Osteocyte (in vitro differentiated cells): ENCODE measurements around the gene KIAA1958. TPM values are rescaled to one million over a fixed set of nuclear protein-coding genes. Genes with fewer than 3 reads are reported as not detected.
"Not testable (repeated sequence)": the region's sequence is repeated elsewhere in the genome, so short reads cannot be mapped to it uniquely, and the experiment has no call there.

Experiments
- DNase-seq: peaks from one replicate; pipeline ENCODE4 v3.0.0; 2021; ENCODE audit warnings: mixed read lengths; ENCODE audit not compliant: unreplicated experiment; ENCODE audit errors: extremely low spot score
- H3K27ac Mint-ChIP-seq: one replicate; pipeline ENCODE4 v1.8.0; 2021; ENCODE audit warnings: mild to moderate bottlenecking, mixed read lengths; ENCODE audit not compliant: unreplicated experiment
- H3K27me3 Mint-ChIP-seq: one replicate; pipeline ENCODE4 v1.8.0; 2021; ENCODE audit warnings: mixed read lengths; ENCODE audit not compliant: unreplicated experiment
- H3K36me3 Mint-ChIP-seq: one replicate; pipeline ENCODE4 v1.8.0; 2021; ENCODE audit warnings: mixed read lengths; ENCODE audit not compliant: unreplicated experiment
- H3K4me1 Mint-ChIP-seq: one replicate; pipeline ENCODE4 v1.8.0; 2021; ENCODE audit warnings: mixed read lengths; ENCODE audit not compliant: unreplicated experiment
- H3K4me3 Mint-ChIP-seq: one replicate; pipeline ENCODE4 v1.8.0; 2021; ENCODE audit warnings: mild to moderate bottlenecking, moderate library complexity, mixed read lengths; ENCODE audit not compliant: unreplicated experiment
- H3K9me3 Mint-ChIP-seq: one replicate; pipeline ENCODE4 v1.8.0; 2021; ENCODE audit warnings: mixed read lengths; ENCODE audit not compliant: unreplicated experiment
- CTCF ChIP-seq: fragments of 200-600 bp; sonication (generic); IDR thresholded peaks from 2 replicates; pipeline ENCODE4 v1.5.0; 2021; ENCODE audit warnings: antibody characterized with exemption, mild to moderate bottlenecking, moderate library complexity
- total RNA-seq: library from RNA; stranded (reverse); gene quantifications from 2 replicates; pipeline ENCODE4 v1.2.1, GENCODE V29; 2021

KIAA1958 gene
- total RNA-seq, 1 donor from 2014 or later, result 4.9 TPM

- no peaks in the 10 kb centered on the region for H3K27me3 Mint-ChIP-seq
- H3K4me3 Mint-ChIP-seq, result no peak overlapping the region
- H3K36me3 Mint-ChIP-seq, result peaks cover 16% of the 10 kb centered on the region
- no peak for TF ChIP-seq CTCF
- peaks cover 8% of the 10 kb centered on the region for H3K9me3 Mint-ChIP-seq
- H3K4me1 Mint-ChIP-seq, result no peaks in the 10 kb centered on the region
- no peak overlapping the region for H3K27ac Mint-ChIP-seq
- DNase-seq, result no peak
Measured at GRCh38 chr9:112574008-112574407, 87.4 kb downstream of the KIAA1958 start.

- H3K36me3 Mint-ChIP-seq, result peaks cover 16% of the 10 kb centered on the region
- H3K27ac Mint-ChIP-seq, result no peak overlapping the region
- DNase-seq, result no peak
- no peaks in the 10 kb centered on the region for H3K27me3 Mint-ChIP-seq
- H3K4me3 Mint-ChIP-seq, result no peak overlapping the region
- TF ChIP-seq CTCF, result no peak
- peaks cover 8% of the 10 kb centered on the region for H3K9me3 Mint-ChIP-seq
- no peaks in the 10 kb centered on the region for H3K4me1 Mint-ChIP-seq
Measured at GRCh38 chr9:112575107-112575506, 88.5 kb downstream of the KIAA1958 start.

GRCh38 chr9:112581469-112582176 is 95.0 kb downstream of the KIAA1958 start:
- Mint-ChIP-seq H3K9me3 (no peaks in the 10 kb centered on the region), H3K4me1 (no peaks in the 10 kb centered on the region), H3K4me3 (no peak overlapping the region), H3K27me3 (no peaks in the 10 kb centered on the region), H3K36me3 (no peaks in the 10 kb centered on the region), H3K27ac (no peak overlapping the region)
- DNase-seq, result no peak
- TF ChIP-seq CTCF, result no peak

- DNase-seq, result no peak
- no peaks in the 10 kb centered on the region for H3K27me3 Mint-ChIP-seq
- H3K27ac Mint-ChIP-seq, result no peak overlapping the region
- no peaks in the 10 kb centered on the region for H3K36me3 Mint-ChIP-seq
- TF ChIP-seq CTCF, result no peak
- no peaks in the 10 kb centered on the region for H3K9me3 Mint-ChIP-seq
- no peaks in the 10 kb centered on the region for H3K4me1 Mint-ChIP-seq
- H3K4me3 Mint-ChIP-seq, result no peak overlapping the region
Measured at GRCh38 chr9:112582371-112583262, 96.0 kb downstream of the KIAA1958 start.

- H3K27ac Mint-ChIP-seq, result no peak overlapping the region
- H3K36me3 Mint-ChIP-seq, result no peaks in the 10 kb centered on the region
- H3K27me3 Mint-ChIP-seq, result no peaks in the 10 kb centered on the region
- H3K4me3 Mint-ChIP-seq, result no peak overlapping the region
- H3K4me1 Mint-ChIP-seq, result no peaks in the 10 kb centered on the region
- no peak for TF ChIP-seq CTCF
- H3K9me3 Mint-ChIP-seq, result no peaks in the 10 kb centered on the region
- no peak for DNase-seq
Measured at GRCh38 chr9:112586599-112587155, 100.0 kb downstream of the KIAA1958 start.

- not testable (repeated sequence) for H3K4me1 Mint-ChIP-seq, H3K9me3 Mint-ChIP-seq, H3K27me3 Mint-ChIP-seq, H3K4me3 Mint-ChIP-seq, H3K36me3 Mint-ChIP-seq, DNase-seq, H3K27ac Mint-ChIP-seq
Measured at GRCh38 chr9:112591875-112592274, 105.2 kb downstream of the KIAA1958 start.
